HEK293T (cell line): ENCODE data around the gene CTPS1.

ENCODE experiments used
- CTCF ChIA-PET: fragments of 350-600 bp; formaldehyde crosslinking; extraction: SDS; loops from one replicate; lab custom pipeline; 2021; ENCODE audit warnings: antibody characterized with exemption, inconsistent platforms; lab: Yijun Ruan, JAX
- POLR2A ChIA-PET: fragments of 350-600 bp; formaldehyde crosslinking; extraction: SDS; loops from one replicate; lab custom pipeline; 2020; ENCODE audit warnings: antibody characterized with exemption, inconsistent platforms; lab: Yijun Ruan, JAX
- DNase-seq: peaks from one replicate; pipeline ENCODE4 v3.0.0; 2012; ENCODE audit warnings: mixed read lengths; ENCODE audit errors: extremely low spot score
- ARNT ChIP-seq: fragments of 450-650 bp; IDR thresholded peaks from 2 replicates; pipeline ENCODE4 v1.6.1; 2017; ENCODE audit warnings: mild to moderate bottlenecking
- BHLHE40 ChIP-seq: fragments of 450-650 bp; IDR thresholded peaks from 2 replicates; pipeline ENCODE4 v1.6.1; 2016; ENCODE audit warnings: mild to moderate bottlenecking, moderate library complexity, borderline replicate concordance
- CTBP1 ChIP-seq: fragments of 450-650 bp; IDR thresholded peaks from 2 replicates; pipeline ENCODE4 v1.6.1; 2016; ENCODE audit warnings: borderline replicate concordance
- ELF4 ChIP-seq: fragments of 450-650 bp; IDR thresholded peaks from 2 replicates; pipeline ENCODE4 v1.6.1; 2017; ENCODE audit warnings: antibody characterized with exemption
- FOXA1 ChIP-seq: fragments of 450-650 bp; IDR thresholded peaks from 2 replicates; pipeline ENCODE4 v1.6.1; 2016; ENCODE audit warnings: mild to moderate bottlenecking
- FOXK2 ChIP-seq: fragments of 450-650 bp; IDR thresholded peaks from 2 replicates; pipeline ENCODE4 v1.6.1; 2016; ENCODE audit warnings: mild to moderate bottlenecking
- FOXM1 ChIP-seq: fragments of 450-650 bp; IDR thresholded peaks from 2 replicates; pipeline ENCODE4 v1.6.1; 2017; ENCODE audit warnings: mild to moderate bottlenecking, borderline replicate concordance
- HDGF ChIP-seq: fragments of 450-650 bp; IDR thresholded peaks from 2 replicates; pipeline ENCODE4 v1.6.1; 2017; ENCODE audit warnings: antibody characterized with exemption, borderline replicate concordance
- L3MBTL2 ChIP-seq: fragments of 450-650 bp; conservative IDR thresholded peaks from 2 replicates; pipeline ENCODE4 v1.6.1; 2016; ENCODE audit warnings: mild to moderate bottlenecking
- LEF1 ChIP-seq: fragments of 450-650 bp; IDR thresholded peaks from 2 replicates; pipeline ENCODE4 v1.6.1; 2017; ENCODE audit warnings: mild to moderate bottlenecking, borderline replicate concordance
- NFRKB ChIP-seq: fragments of 450-650 bp; IDR thresholded peaks from 2 replicates; pipeline ENCODE4 v1.6.1; 2016; ENCODE audit warnings: mild to moderate bottlenecking, moderate library complexity
- SP1 ChIP-seq: fragments of 450-650 bp; IDR thresholded peaks from 2 replicates; pipeline ENCODE4 v1.6.1; 2017
- SUZ12 ChIP-seq: fragments of 450-650 bp; IDR thresholded peaks from 2 replicates; pipeline ENCODE4 v1.6.1; 2016; ENCODE audit warnings: mild to moderate bottlenecking
- TARDBP ChIP-seq: fragments of 450-650 bp; IDR thresholded peaks from 2 replicates; pipeline ENCODE4 v1.6.1; 2016
- ZNF384 ChIP-seq: fragments of 450-650 bp; IDR thresholded peaks from 2 replicates; pipeline ENCODE4 v1.6.1; 2016
- TF ChIP-seq, protein P1 (sequence below): fragments of 450-650 bp; IDR thresholded peaks from 2 replicates; pipeline ENCODE4 v1.6.1; 2016

CTPS1 gene

DNA sequence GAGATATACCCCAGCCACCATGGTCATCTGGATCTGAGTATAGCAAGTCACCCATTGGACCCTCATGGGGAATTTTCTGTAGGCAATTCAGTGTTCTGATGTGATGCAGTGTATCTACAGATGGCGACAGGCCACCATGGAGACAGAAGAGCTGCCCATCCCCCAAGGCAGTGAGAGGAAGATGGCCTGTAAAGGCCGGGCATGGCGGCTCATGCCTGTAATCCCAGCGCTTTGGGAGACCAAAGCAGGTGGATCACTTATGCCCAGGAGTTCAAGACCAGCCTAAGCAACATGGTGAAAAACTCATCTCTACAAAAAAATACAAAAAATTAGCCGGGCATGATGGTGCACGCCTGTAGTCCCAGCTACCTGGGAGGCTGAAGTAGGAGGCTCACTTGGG is 41.1 kb upstream of the CTPS1 start:
- no peak for TF ChIP-seq SUZ12
- ChIA-PET CTCF (interaction anchor here (3.6 kb wide), 1 partner anchor 13 kb away, joined by 18 read pairs; no protein-coding TSS in a partner anchor), POLR2A (no interaction called here)
- no peak for DNase-seq

DNA sequence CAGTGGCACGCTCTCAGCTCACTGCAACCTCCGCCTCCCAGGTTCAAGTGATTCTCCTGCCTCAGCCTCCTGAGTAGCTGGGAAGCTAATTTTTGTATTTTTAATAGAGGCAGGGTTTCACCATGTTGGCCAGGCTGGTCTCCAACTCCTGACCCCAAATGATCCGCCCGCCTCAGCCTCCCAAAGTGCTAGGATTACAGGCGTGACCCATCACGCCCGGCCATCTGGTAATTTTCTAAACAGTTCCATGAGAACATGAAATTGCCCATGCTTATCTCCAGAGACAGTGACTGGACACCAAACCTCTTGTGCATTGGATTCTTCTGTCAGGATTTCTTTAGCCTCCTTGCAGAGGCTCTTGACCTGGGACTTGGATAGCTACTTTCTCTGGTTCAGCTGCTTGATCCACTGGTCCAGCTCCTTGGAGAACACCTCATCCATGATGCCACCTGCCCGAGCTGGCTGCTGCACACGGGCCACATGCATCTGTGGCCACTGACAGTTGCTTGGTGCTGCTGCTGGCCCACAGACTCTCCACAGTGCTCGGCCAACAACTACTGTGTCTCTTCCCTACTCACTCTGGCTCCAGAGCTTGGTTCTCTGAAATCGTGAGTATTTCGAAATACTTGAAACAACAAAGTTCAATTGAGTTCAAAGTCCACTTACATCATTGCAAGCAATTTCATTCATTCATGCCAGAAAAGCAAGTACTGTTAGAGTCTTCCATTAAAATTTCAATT is 40.0 kb upstream of the CTPS1 start:
- TF ChIP-seq TARDBP (no peak), BHLHE40 (no peak), ARNT (no peak), SUZ12 (no peak), FOXK2 (no peak), NFRKB (no peak), FOXM1 (no peak), HDGF (no peak), L3MBTL2 (no peak), ELF4 (no peak), FOXA1 (no peak), CTBP1 (no peak), LEF1 (no peak), ZNF384 (no peak), SP1 (no peak)
- TF ChIP-seq, protein P1, sequence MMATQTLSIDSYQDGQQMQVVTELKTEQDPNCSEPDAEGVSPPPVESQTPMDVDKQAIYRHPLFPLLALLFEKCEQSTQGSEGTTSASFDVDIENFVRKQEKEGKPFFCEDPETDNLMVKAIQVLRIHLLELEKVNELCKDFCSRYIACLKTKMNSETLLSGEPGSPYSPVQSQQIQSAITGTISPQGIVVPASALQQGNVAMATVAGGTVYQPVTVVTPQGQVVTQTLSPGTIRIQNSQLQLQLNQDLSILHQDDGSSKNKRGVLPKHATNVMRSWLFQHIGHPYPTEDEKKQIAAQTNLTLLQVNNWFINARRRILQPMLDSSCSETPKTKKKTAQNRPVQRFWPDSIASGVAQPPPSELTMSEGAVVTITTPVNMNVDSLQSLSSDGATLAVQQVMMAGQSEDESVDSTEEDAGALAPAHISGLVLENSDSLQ: no peak
- POLR2A ChIA-PET: no interaction called here
- CTCF ChIA-PET: interaction anchor here (1.4 to 3.6 kb wide), 2 partner anchors 10 to 12 kb away, joined by 8 to 18 read pairs; no protein-coding TSS in a partner anchor
- DNase-seq: no peak

DNA sequence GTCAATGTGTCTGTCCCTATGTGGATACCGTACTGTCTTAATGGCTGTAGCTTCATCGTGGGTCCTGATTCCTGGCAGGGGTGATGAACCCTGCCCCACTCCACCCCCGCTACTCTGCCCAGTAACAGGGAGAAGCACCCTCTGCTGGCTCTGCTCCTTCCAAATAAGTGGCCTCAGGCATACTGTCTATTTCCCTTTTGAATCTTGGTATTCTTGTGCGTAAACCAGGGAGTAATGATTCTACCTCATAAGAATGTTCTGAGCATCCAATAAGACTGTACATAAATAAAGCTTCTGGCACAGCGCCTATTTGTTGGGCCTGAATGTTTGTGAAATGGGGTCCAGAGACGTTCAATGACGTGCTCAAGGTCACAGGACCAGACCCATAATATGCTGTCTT is 35.2 kb upstream of the CTPS1 start:
- ChIA-PET CTCF (no interaction called here), POLR2A (interaction anchor here (0.8 kb wide), 1 partner anchor 58 kb away, joined by 3 read pairs; no protein-coding TSS in a partner anchor)
- no peak for TF ChIP-seq L3MBTL2
- no peak for TF ChIP-seq HDGF
- no peak for TF ChIP-seq FOXA1
- TF ChIP-seq ARNT: no peak
- TF ChIP-seq, protein P1: no peak
- TF ChIP-seq CTBP1: no peak
- no peak for TF ChIP-seq ZNF384
- no peak for TF ChIP-seq ELF4
- no peak for TF ChIP-seq FOXK2
- no peak for TF ChIP-seq BHLHE40
- TF ChIP-seq TARDBP: no peak
- no peak for TF ChIP-seq FOXM1
- no peak for TF ChIP-seq LEF1
- TF ChIP-seq NFRKB: no peak
- TF ChIP-seq SUZ12: no peak
- TF ChIP-seq SP1: no peak
- no peak for DNase-seq

DNA sequence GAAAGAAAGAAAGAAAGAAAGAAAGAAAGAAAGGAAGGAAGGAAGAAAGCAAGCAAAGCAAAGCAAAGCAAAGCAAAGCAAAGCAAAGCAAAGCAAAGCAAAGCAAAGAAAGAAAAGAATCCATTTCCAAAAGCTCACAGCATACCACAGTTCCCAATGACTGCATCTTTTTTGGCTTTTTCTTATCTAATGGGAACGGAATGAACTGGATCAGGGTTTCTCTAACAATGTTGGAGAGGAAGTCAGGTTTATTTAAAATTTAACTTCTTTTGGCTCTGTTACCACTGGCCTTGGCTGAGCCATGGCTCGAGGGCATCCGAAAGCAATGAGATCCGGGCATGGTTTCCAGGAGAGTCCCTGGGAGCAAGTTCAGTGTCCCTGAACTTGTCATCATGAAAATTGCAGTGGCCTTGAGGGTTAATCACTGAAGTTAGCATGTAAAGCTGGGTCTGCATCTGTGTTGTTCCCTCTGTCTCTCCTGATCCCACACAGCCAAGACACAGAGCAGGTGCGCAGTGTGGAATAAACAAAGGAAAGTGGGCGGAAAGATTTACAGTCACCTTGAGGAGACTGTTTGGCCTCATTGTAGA is 34.6 kb upstream of the CTPS1 start:
- TF ChIP-seq L3MBTL2 (no peak), HDGF (no peak), SP1 (no peak), CTBP1 (no peak), LEF1 (no peak), FOXA1 (no peak), FOXM1 (no peak), ELF4 (no peak), ARNT (no peak), FOXK2 (no peak), SUZ12 (no peak), NFRKB (no peak), BHLHE40 (no peak), ZNF384 (no peak)
- TF ChIP-seq, protein P1: no peak
- ChIA-PET CTCF (no interaction called here), POLR2A (interaction anchor here (0.8 kb wide), 1 partner anchor 58 kb away, joined by 3 read pairs; no protein-coding TSS in a partner anchor)
- no peak for DNase-seq

DNA sequence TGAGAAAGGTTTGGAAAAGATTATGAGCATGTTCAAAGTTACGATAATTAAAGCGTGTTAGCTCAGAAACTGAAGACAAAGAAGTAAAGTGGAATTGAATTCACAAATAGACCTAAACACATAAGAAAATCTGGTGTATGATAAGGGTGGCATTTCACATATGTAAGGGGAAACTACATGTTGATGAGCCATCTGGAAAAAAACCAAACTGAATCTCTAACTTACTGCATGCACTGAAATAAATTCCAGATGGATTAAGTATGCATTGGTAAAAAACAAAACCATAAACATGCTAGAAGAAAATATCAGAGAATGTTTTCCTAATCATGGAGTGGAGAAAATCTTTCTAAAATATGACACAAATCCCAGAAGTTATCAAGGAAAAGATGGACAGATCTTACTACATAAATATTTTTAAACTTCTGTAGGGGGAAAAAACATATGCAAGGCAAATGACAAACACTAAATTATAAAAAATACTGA is 34.0 kb upstream of the CTPS1 start:
- CTCF ChIA-PET: no interaction called here
- no peak for DNase-seq
- TF ChIP-seq SP1: no peak
- POLR2A ChIA-PET: no interaction called here

DNA sequence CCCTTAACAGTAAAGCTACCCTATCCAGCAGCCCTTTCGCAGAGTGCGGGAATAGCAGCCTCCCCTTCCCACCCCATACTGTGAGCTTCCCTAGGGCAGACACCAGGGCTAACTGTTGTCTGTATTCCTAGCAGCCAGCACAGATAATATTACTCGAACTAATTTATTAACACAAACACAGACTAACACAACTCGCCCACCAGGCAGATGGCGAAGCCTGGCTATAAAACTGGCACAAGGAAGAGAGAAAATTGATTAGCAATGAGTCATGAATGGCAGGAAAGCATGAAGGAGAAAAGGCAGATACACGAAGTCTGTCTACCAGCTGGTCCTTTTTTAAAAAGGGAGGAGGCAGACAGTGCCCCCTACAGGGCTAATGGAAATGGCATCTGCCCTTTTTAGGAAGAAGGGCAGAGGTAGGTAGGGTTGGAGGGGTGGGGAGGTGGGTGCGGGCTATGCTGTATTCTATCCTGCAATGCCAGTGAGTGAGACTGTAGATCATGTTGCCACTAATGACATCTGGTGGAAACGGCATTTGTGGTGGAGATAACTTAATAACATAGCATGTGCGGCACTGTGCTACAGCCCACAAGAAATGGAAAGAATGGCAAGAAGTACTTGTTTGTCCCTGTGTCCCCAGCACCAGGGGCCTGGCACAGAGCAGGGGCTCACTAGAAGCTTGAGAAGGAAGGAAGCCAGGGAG is 30.6 kb upstream of the CTPS1 start:
- TF ChIP-seq L3MBTL2: peak; percentile 75
- no peak for TF ChIP-seq ZNF384
- TF ChIP-seq CTBP1: peak; percentile 29; the same call in 1 of the 2 replicates
- TF ChIP-seq, protein P1: peak; percentile 67
- CTCF ChIA-PET: interaction anchor here (0.7 to 5.6 kb wide), 18 partner anchors 9 to 227 kb away, joined by 3 to 58 read pairs (median 4); partner anchors contain the start of gene CITED4
- POLR2A ChIA-PET: interaction anchor here (0.8 to 2.0 kb wide), 2 partner anchors 87 to 95 kb away, joined by 3 to 9 read pairs; partner anchors contain the start of gene CITED4
- DNase-seq: peak; percentile 73
